Activated CD4-positive, alpha-beta T cell treated with anti-CD3 and anti-CD28 coated beads for 36 hours (primary cell): Measurements from ENCODE around the gene IRF3. TPM values are rescaled to one million over a fixed set of nuclear protein-coding genes. Genes with fewer than 3 reads are reported as not detected.

Experiments used
- ATAC-seq: fragments of 200-7000 bp; cut with Tn5 transposase; one replicate; pipeline ENCODE4 v1.10.0; 2021; ENCODE audit warnings: mild to moderate bottlenecking, moderate library complexity
- CTCF ChIA-PET: fragments of 350-600 bp; sonication (Branson Sonifier 250); formaldehyde crosslinking; loops from one replicate; lab custom pipeline; 2021; ENCODE audit warnings: antibody characterized with exemption; lab: Charles Lee
- POLR2A ChIA-PET: fragments of 350-600 bp; sonication (Branson Sonifier 250); formaldehyde crosslinking; loops from one replicate; lab custom pipeline; 2021; ENCODE audit warnings: antibody characterized with exemption, inconsistent platforms; lab: Charles Lee
- DNase-seq: peaks from one replicate; pipeline ENCODE4 v3.0.0-alpha.2; 2020
- H3K27ac Mint-ChIP-seq: one replicate; pipeline ENCODE4 v1.8.0; 2021; ENCODE audit warnings: mixed read lengths
- H3K27me3 Mint-ChIP-seq: one replicate; pipeline ENCODE4 v1.8.0; 2021; ENCODE audit warnings: mixed read lengths
- H3K36me3 Mint-ChIP-seq: one replicate; pipeline ENCODE4 v1.8.0; 2021; ENCODE audit warnings: low read depth, mixed read lengths
- H3K4me1 Mint-ChIP-seq: one replicate; pipeline ENCODE4 v1.8.0; 2021; ENCODE audit warnings: mixed read lengths
- H3K4me3 Mint-ChIP-seq: one replicate; pipeline ENCODE4 v1.8.0; 2021; ENCODE audit warnings: mild to moderate bottlenecking, moderate library complexity, mixed read lengths
- H3K9me3 Mint-ChIP-seq: one replicate; pipeline ENCODE4 v1.8.0; 2021; ENCODE audit warnings: low read depth, mixed read lengths
- intact Hi-C, 2 experiments: fragments of 100-400 bp; cut with DNase I in 1 of 2; cut with micrococcal nuclease in 1 of 2; formaldehyde crosslinking; loops; one replicate each; pipeline versions ENCODE4 v1.14.2 to v1.15.1; 2022 to 2024; cut with DNase I, micrococcal nuclease
- total RNA-seq, 2 experiments: library from RNA; stranded (reverse); gene quantifications; one replicate each; pipeline ENCODE4 v1.2.3, GENCODE V29; 2021

Gene IRF3, protein sequence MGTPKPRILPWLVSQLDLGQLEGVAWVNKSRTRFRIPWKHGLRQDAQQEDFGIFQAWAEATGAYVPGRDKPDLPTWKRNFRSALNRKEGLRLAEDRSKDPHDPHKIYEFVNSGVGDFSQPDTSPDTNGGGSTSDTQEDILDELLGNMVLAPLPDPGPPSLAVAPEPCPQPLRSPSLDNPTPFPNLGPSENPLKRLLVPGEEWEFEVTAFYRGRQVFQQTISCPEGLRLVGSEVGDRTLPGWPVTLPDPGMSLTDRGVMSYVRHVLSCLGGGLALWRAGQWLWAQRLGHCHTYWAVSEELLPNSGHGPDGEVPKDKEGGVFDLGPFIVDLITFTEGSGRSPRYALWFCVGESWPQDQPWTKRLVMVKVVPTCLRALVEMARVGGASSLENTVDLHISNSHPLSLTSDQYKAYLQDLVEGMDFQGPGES
- 100 to 1,000 TPM; 123 to 125 TPM for total RNA-seq

DNA sequence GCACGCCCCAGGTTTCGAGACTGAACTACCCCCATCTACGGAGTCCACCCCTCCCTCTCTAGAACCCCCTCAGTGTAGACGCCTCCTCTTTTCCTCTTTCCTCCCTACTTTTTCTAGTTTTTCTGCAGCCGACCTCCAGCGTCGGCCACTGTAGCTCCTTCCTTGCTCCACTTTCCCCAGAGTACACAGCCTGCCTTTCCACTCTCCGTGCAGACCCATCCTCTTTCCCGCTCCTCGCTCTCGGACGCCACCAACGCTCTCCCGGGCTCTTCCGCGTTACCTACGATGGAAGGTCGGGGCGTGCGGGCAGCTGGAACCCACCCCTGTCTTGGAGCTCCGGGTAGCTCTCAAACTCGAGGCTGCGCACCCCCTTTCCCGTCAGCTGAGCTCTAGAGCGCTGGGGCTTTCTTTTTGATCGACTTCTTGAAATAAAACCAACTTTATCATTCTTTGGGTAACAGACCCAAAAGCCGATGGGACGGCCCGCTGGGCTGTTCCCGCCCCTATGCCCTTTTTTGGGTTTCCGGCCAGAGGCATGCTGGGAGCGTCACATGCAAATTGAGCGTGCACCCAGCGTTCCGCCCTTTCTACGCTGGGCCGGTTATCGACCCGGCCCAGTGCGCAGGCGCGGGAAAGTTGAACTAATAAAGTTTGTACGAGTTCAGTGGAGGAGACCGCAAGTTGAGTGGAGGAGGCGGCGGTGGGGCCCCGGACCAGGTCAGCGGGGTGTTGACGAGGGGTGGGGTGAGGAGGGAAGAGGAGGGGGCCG lies at the start of gene IRF3, which contains the start of gene BCL2L12:
Gene IRF3, minus strand, starts transcription at position 507 of the 769 bp plus-strand sequence. CDS start 1,019 bp downstream, outside the sequence.
Gene BCL2L12, plus strand, starts transcription at position 583 of the 769 bp plus-strand sequence. CDS start 760 bp downstream, outside the sequence.
- H3K9me3 Mint-ChIP-seq = no peaks in the 10 kb centered on the region
- H3K4me3 Mint-ChIP-seq = peak within 1 kb of the TSS; percentile 96
- H3K4me1 Mint-ChIP-seq = peaks cover 29% of the 10 kb centered on the region
- POLR2A ChIA-PET = interaction anchor here (0.6 to 2.2 kb wide), 6 partner anchors 10 to 538 kb away, joined by 3 to 15 read pairs (median 6); partner anchors contain the start of genes RRAS and SCAF1
- H3K27ac Mint-ChIP-seq = peak within 1 kb of the TSS; percentile 92
- peaks cover 29% of the 10 kb centered on the region for H3K36me3 Mint-ChIP-seq
- DNase-seq (peak; percentile 100), ATAC-seq (peak; percentile 86)
- intact Hi-C loops = loop anchor here (1.0 to 10.0 kb wide), 7 partner anchors 11 to 1341 kb away; partner anchors contain the start of genes AKT1S1 (in 1 of the 2), EMP3 (in 1 of the 2), PRR12 (in 1 of the 2) and PTOV1 (in 1 of the 2)
- CTCF ChIA-PET = interaction anchor here (0.6 to 2.7 kb wide), 9 partner anchors 10 to 118 kb away, joined by 3 to 18 read pairs (median 4); partner anchors contain the start of genes PRMT1, RRAS and SCAF1
- no peaks in the 10 kb centered on the region for H3K27me3 Mint-ChIP-seq

DNA sequence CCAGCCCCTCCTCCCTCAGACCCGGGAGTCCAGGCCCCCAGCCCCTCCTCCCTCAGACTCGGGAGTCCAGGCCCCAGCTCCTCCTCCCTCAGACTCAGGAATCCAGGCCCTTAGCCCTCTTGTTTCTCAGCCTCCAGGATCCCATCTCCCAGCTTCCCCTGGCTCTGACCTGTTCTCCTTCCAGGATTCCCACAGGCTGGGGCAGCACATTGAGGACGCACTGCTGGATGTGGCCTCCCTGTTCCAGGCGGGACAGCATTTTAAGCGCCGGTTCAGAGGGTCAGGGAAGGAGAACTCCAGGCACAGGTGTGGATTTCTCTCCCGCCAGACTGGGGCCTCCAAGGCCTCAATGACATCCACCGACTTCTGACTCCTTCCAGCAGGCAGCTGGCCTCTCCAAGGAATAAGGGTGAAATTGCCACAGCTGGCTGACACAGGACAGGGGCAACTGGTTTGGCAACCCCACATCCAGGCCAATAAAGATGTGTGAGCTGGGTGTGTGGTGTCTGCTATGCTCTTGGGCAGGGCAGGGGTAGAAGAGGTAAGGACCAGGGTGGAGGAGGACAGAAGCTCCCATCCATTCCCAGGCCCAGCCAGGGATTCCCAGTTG lies 47.7 kb upstream of the IRF3 start:
- DNase-seq = no peak
- peaks cover 10% of the 10 kb centered on the region for H3K4me1 Mint-ChIP-seq
- H3K27ac Mint-ChIP-seq = no peak overlapping the region
- intact Hi-C loops = no loop called here
- H3K4me3 Mint-ChIP-seq = no peak overlapping the region
- H3K9me3 Mint-ChIP-seq = no peaks in the 10 kb centered on the region
- H3K27me3 Mint-ChIP-seq = no peaks in the 10 kb centered on the region
- no peak for ATAC-seq
- CTCF ChIA-PET = no interaction called here
- no peaks in the 10 kb centered on the region for H3K36me3 Mint-ChIP-seq
- POLR2A ChIA-PET = no interaction called here

DNA sequence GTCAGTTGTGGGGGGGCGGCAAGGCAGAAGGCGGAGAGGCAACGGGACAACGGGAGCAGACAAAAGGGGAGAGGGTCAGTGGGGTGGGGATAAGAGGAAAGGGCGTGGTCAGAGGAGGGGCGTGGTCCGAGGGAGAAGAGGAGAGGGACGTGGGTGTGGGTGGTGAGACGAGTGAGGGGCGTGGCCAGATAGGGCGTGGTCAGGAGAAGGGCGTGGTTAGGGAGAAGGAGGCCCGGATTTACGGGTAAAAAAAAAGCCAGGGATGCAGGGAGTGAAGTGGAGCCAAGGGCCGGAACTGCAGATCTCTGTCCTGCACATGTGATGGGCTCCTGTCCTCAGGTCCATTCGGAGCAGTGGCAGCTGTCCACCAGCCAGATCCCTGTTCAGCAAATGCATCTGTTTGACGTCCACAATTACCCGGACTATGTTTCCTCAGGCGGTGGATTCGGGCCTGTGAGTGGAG lies 46.8 kb upstream of the IRF3 start:
- intact Hi-C loops = no loop called here
- Mint-ChIP-seq H3K27ac (no peak overlapping the region), H3K4me1 (peaks cover 6% of the 10 kb centered on the region), H3K27me3 (no peaks in the 10 kb centered on the region), H3K36me3 (no peaks in the 10 kb centered on the region), H3K9me3 (no peaks in the 10 kb centered on the region), H3K4me3 (no peak overlapping the region)
- DNase-seq (no peak), ATAC-seq (no peak)
- ChIA-PET POLR2A (no interaction called here), CTCF (no interaction called here)

DNA sequence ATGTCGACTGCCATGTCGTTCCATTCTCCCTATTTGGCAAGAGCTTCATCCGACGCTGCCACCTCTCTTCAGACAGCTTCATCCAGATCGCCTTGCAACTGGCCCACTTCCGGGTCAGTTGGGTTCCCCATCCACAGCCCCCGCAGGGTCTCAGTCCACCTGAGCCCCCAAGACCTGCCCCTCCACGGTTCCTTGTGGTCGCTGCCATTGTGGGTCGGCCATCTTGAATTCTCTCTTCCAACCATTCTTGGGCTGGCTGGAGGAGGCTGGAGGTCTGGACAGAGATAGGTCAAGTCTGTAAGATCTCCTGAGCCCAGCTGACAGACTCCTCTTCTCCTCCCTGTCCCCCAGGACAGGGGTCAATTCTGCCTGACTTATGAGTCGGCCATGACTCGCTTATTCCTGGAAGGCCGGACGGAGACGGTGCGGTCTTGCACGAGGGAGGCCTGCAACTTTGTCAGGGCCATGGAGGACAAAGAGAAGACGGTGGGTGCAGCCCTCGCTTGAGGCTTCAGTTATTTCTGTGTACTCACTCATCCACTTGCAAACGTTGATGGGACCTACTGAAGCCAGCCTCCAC lies 44.8 kb upstream of the IRF3 start:
- ATAC-seq (no peak), DNase-seq (no peak)
- H3K36me3 Mint-ChIP-seq = no peaks in the 10 kb centered on the region
- no peaks in the 10 kb centered on the region for H3K9me3 Mint-ChIP-seq
- ChIA-PET POLR2A (no interaction called here), CTCF (no interaction called here)
- no peak overlapping the region for H3K27ac Mint-ChIP-seq
- intact Hi-C loops = no loop called here
- no peak overlapping the region for H3K4me3 Mint-ChIP-seq
- no peaks in the 10 kb centered on the region for H3K4me1 Mint-ChIP-seq
- H3K27me3 Mint-ChIP-seq = no peaks in the 10 kb centered on the region

DNA sequence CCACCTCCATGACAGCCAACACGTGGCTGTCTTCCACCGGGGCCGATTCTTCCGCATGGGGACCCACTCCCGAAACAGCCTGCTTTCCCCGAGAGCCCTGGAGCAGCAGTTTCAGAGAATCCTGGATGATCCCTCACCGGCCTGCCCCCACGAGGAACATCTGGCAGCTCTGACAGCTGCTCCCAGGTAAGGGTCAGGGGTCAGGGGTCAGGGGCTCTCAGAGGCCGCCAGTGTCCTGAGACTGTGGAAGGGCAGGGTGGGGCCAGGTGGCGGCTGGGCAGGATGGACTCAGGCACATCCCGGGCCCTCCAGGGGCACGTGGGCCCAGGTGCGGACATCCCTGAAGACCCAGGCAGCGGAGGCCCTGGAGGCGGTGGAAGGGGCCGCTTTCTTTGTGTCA lies 40.3 kb upstream of the IRF3 start:
- ChIA-PET POLR2A (no interaction called here), CTCF (no interaction called here)
- H3K9me3 Mint-ChIP-seq = no peaks in the 10 kb centered on the region
- no peak for DNase-seq
- H3K4me3 Mint-ChIP-seq = no peak overlapping the region
- no peaks in the 10 kb centered on the region for H3K36me3 Mint-ChIP-seq
- H3K27ac Mint-ChIP-seq = no peak overlapping the region
- H3K4me1 Mint-ChIP-seq = no peaks in the 10 kb centered on the region
- intact Hi-C loops = no loop called here
- H3K27me3 Mint-ChIP-seq = peaks cover 3% of the 10 kb centered on the region
- no peak for ATAC-seq

DNA sequence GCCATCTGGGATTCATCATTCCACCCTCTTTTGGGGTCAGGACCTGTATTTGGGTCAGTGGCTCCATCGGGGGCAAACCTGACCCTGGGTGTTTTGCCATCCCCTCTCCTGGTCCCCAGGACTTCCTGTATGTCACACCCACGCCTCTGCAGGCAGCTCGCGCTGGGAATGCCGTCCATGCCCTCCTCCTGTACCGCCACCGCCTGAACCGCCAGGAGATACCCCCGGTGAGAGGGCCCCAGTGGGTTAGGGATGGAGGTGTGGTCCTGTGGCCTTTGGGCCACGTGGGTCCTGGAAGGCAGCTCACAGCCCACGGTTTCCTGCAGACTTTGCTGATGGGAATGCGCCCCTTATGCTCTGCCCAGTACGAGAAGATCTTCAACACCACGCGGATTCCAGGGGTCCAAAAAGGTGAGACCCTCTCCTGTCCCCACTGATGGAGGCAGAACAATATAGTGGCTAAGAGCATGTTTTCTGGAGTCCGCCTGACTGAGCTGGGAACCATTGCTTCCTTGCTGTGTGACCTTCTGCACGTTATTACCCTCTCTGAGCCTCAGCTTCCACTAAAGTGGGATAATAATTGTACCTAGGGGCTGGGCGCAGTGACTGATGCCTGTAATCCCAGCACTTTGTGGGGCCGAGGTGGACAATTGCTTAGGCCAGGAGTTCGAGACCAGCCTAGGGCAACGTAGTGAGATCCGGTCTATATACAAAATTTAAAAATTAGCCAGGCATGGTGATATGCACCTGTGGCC lies 39.4 kb upstream of the IRF3 start:
- Mint-ChIP-seq H3K9me3 (no peaks in the 10 kb centered on the region), H3K27ac (no peak overlapping the region), H3K4me3 (no peak overlapping the region), H3K36me3 (no peaks in the 10 kb centered on the region), H3K27me3 (peaks cover 5% of the 10 kb centered on the region), H3K4me1 (no peaks in the 10 kb centered on the region)
- intact Hi-C loops = no loop called here
- ChIA-PET CTCF (no interaction called here), POLR2A (no interaction called here)
- DNase-seq (no peak), ATAC-seq (no peak)

DNA sequence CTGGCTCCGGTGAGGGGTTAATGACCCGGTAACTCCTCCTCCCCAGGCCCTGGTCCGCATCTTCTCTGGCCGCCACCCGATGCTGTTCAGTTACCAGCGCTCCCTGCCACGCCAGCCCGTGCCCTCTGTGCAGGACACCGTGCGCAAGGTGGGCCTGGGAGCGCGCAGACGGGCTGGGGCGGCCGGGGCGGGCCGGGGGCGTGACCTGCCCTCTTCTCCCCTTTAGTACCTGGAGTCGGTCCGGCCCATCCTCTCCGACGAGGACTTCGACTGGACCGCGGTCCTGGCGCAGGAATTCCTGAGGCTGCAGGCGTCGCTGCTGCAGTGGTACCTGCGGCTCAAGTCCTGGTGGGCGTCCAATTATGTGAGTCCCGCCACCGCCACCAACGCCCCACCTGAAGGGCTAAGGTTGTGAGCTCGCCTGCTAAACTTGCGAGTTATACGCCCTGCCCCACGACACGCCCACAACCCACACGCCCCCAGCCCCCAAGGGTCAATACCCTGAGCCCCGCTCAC lies 35.7 kb upstream of the IRF3 start:
- Mint-ChIP-seq H3K36me3 (no peaks in the 10 kb centered on the region), H3K9me3 (no peaks in the 10 kb centered on the region), H3K4me1 (no peaks in the 10 kb centered on the region), H3K27ac (no peak overlapping the region), H3K4me3 (no peak overlapping the region), H3K27me3 (peaks cover 5% of the 10 kb centered on the region)
- ChIA-PET CTCF (no interaction called here), POLR2A (no interaction called here)
- ATAC-seq (peak; percentile 47), DNase-seq (no peak)
- intact Hi-C loops = no loop called here

DNA sequence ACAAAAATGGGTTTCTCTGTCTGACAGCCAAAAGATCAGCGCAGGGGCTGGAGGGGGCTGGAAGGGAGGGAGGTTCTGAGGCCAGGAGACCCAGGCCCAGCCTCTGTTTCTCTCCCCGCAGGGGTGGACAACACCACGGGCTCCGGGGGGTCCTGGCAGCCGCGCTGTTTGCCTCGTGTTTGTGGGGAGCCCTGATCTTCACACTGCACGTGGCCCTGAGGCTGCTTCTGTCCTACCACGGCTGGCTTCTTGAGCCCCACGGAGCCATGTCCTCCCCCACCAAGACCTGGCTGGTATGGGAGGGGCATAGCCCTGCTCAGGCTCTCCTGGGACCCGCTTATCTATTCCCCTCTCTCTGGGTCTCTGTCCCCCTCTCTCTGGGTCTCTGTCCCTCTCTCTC lies 34.9 kb upstream of the IRF3 start:
- H3K4me1 Mint-ChIP-seq = no peaks in the 10 kb centered on the region
- H3K27me3 Mint-ChIP-seq = peaks cover 5% of the 10 kb centered on the region
- H3K9me3 Mint-ChIP-seq = no peaks in the 10 kb centered on the region
- ChIA-PET POLR2A (no interaction called here), CTCF (interaction anchor here (0.5 to 1.2 kb wide), 3 partner anchors 9 to 1255 kb away, joined by 3 read pairs; no protein-coding TSS in a partner anchor)
- no peak overlapping the region for H3K27ac Mint-ChIP-seq
- DNase-seq = no peak
- no peaks in the 10 kb centered on the region for H3K36me3 Mint-ChIP-seq
- no peak overlapping the region for H3K4me3 Mint-ChIP-seq
- intact Hi-C loops = no loop called here
- peak; percentile 49 for ATAC-seq

DNA sequence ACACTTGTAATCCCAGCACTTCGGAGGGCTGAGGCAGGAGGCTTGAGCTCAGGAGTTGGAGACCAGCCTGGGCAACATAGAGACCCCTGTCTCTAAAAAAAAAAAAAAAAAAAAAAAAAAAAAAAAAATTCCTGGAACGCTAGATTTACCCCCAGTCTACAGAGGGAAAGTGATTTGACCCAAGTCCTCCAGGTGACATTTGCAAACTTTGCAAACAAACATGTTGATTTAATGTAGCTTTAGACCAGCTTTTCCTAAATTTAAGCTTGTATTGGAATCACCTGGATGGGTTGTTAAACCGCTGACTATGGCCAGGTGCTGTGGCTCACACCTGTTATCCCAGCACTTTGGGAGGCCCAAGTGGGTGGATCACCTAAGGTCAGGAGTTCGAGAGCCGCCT lies 33.7 kb upstream of the IRF3 start:
- Mint-ChIP-seq H3K9me3 (no peaks in the 10 kb centered on the region), H3K36me3 (no peaks in the 10 kb centered on the region), H3K4me1 (no peaks in the 10 kb centered on the region), H3K27ac (no peak overlapping the region), H3K4me3 (no peak overlapping the region), H3K27me3 (peaks cover 5% of the 10 kb centered on the region)
- intact Hi-C loops = no loop called here
- no peak for ATAC-seq
- no peak for DNase-seq
- CTCF ChIA-PET = interaction anchor here (0.6 to 1.5 kb wide), 5 partner anchors 8 to 1084 kb away, joined by 3 to 9 read pairs (median 3); partner anchors contain the start of gene CPT1C
- POLR2A ChIA-PET = interaction anchor here (0.6 kb wide), 1 partner anchor 166 kb away, joined by 3 read pairs; no protein-coding TSS in a partner anchor

DNA sequence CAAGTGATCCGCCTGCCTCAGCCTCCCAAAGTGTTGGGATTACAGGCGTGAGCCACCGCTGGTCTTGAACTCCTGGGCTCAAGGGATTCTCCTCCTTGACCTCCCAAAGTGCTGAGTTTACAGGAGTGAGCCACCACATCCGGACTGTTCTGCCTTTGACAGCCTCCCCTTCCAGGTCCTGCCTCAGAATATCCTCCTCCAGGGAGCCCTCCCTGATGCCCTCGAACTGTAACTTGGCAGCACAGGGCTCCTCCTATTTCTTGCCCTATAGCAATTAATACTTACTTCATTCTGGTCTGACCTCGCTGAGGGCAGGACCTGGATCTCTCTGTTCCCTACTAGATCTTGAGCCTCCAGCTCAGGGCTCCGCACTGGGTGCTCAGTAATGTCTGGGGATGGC lies 31.2 kb upstream of the IRF3 start:
- H3K27ac Mint-ChIP-seq = no peak overlapping the region
- intact Hi-C loops = no loop called here
- H3K27me3 Mint-ChIP-seq = peaks cover 12% of the 10 kb centered on the region
- H3K36me3 Mint-ChIP-seq = no peaks in the 10 kb centered on the region
- no peak overlapping the region for H3K4me3 Mint-ChIP-seq
- CTCF ChIA-PET = interaction anchor here (0.6 to 1.0 kb wide), 2 partner anchors 21 to 48 kb away, joined by 3 to 8 read pairs; no protein-coding TSS in a partner anchor
- DNase-seq = no peak
- H3K9me3 Mint-ChIP-seq = no peaks in the 10 kb centered on the region
- H3K4me1 Mint-ChIP-seq = no peaks in the 10 kb centered on the region
- ATAC-seq = no peak
- POLR2A ChIA-PET = no interaction called here
